Activated CD4-positive, alpha-beta T cell treated with anti-CD3 and anti-CD28 coated beads for 48 hours (primary cell): ENCODE results near the gene GCDH.
"Not testable (repeated sequence)": the region's sequence is repeated elsewhere in the genome, so short reads cannot be mapped to it uniquely, and the experiment has no call there.

ENCODE experiments used
- DNase-seq: peaks from one replicate; pipeline ENCODE4 v3.0.0-alpha.2; 2020

Gene GCDH

DNA sequence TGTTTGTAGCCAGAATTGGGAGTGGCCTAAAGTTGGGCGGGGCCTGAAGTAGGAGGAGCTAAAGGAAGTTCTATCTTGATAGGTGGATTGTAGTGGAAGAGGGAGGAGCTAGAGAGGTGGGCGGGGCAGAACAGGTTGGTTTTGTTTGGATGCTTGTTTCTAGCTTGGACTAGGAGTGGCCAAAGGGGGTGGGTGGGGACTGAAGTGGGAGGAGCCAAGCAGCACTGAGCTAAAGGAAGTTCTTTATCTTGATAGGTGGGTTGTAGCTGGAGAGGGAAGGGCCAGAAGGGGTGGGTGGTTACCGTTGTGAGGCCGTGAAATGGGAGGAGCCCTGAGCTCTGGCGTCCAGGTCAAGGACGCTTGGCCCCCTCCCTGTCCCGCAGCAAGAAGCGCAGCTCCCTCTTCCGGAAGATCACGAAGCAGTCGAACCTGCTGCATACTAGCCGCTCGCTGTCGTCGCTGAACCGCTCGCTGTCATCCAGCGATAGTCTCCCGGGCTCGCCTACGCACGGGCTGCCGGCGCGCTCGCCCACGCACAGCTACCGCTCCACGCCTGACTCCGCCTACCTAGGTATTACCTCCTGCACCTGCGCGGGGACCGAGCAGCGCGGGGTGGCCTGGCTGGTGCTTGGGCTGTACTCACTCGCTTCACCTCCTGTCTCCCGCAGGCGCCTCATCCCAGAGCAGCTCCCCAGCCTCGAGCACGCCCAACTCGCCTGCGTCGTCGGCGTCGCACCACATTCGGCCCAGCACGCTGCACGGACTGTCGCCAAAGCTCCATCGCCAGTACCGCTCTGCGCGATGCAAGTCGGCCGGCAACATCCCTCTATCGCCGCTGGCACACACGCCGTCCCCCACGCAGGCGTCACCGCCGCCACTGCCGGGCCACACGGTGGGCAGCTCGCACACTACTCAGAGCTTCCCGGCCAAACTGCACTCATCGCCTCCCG is 17.7 kb upstream of the GCDH start:
- peak; percentile 87 for DNase-seq

DNA sequence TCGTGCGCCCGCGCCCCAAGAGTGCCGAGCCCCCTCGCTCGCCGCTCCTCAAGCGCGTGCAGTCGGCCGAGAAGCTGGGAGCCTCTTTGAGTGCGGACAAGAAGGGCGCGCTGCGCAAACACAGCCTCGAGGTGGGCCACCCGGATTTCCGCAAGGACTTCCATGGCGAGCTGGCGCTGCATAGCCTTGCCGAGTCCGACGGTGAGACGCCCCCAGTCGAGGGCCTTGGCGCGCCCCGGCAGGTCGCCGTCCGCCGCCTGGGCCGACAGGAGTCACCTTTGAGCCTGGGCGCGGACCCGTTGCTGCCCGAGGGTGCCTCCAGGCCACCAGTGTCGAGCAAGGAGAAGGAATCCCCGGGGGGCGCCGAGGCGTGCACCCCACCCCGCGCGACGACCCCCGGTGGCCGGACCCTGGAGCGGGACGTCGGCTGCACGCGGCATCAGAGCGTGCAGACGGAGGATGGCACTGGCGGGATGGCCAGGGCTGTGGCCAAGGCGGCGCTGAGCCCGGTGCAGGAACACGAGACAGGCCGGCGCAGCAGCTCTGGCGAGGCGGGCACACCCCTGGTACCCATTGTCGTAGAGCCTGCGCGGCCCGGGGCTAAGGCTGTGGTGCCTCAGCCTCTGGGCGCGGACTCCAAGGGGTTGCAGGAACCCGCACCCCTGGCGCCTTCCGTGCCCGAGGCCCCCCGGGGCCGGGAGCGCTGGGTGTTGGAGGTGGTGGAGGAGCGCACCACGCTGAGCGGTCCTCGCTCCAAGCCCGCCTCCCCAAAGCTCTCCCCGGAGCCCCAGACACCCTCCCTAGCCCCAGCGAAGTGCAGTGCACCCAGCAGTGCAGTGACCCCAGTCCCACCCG is 16.8 kb upstream of the GCDH start:
- no peak for DNase-seq

DNA sequence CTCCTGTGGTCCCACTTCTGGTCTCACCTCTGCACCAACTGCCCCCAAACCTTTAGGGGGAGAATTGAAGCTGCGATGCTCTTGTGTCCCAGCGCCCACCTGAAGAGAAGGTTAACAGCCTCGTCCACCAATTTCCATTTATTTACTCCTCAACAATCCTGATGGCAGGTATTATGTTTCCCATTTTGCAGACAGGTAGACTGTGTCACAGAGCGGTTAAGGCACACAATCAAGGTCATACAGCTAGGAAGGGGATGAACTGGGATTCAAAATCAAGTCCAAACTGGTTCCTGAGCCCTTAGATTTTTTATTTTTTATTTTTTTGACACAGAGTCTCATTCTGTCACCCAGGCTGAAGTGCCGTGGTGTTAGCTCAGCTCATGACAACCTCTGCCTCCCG is 15.9 kb upstream of the GCDH start:
- DNase-seq, result no peak

DNA sequence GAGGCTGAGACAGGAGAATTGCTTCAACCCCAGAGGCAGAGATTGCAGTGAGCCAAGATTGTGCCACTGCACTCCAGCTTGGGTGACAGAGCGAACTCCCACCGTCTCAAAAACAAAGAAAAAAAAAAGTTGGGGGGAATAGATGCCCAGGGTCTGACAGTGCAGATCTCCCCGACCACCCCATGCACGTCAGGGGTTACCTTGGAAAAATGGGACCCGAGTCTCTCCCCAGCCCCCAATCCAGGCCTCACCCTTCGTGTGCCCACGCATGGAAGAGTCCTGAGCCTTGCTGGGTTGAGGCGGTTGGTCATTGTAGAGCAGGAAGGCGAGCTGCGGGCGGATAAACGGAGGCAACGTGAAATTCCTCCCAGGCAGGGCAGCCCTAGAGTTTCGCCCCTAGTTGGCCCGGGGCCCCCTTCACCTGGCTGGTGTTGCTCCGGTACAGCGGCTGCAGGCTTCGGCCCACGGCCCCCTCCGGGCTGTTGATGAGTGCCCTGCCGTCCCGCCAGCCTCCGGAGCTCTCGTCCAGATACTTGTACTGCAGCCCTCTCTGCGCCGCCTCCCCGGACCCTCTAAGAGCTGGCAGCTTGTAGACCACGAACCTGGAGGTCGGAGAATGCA is 10.3 kb upstream of the GCDH start:
- DNase-seq, result peak; percentile 21

DNA sequence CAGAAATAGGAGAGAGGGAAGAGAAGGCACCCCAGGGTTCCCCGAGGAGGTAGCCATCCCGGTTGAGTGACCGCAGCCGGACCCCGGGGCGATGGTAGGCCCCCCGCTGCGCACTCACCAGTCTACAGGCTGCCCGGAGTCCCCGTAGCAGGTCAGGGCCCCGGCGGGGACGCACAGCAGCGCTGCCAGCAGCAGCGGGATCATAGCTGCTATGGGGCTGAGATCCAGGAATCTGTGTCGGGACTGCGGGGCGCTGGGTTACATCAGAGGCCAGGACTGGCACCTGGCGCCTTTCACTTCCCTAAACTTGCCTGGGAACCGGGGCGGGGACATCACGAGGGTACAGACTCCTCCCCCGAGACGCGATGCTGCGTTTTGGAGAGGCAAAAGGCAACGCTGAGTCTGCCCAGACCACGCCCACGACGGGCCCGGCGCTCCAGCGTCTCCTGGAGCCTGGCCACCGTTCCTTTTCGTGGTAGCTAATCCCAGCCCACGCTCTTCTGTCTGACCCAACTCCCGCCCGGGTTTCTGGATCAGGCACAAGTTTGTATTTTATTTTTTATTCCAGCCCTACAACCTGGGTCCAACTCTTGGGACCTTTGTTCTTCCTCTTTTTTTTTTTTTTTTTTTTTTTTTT is 9.7 kb upstream of the GCDH start, which contains the start of gene DNASE2:
TSS of gene DNASE2 (minus strand) at position 278 of the 637 bp plus-strand sequence. CDS start at position 204, 74 bp downstream.
- DNase-seq, result peak; percentile 95

DNA sequence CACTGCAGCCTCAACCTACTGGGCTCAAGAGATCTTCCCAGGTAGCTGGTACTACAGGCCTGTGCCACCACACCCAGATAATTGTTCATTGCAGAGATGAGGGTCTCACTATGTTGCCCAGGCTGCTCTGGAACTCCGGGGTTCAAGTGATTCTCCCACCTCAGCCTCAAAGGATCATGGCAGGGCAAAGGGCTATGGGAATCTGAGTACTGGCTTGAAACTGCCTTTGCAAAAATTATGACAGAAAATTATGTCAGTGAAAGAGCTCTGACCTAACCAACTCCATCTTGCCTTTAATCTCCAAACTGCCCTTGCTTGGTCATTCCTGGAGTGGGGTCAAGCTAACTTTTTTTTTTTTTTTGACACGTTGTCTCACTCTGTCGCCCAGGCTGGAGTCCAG is 8.4 kb upstream of the GCDH start:
- DNase-seq, result no peak

DNA sequence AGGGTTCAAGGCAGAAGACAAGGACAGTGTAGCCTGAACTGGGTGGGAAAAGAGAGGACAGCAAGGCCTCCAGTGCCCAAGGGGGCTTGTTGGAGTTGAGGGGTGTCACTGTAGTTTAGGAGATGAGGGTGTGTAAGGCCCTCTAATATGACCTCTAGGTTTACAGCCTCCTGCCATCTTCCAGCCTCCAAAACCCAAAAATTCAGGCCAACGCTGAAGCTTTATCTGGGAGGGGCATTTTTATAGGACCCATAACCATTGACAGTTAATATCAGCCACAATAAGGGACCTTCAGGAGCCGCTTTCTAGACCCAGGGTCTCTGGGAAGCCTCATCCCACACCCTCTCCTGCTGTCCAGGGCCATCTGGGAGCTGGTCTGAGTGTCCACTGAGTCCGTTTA is 6.8 kb upstream of the GCDH start:
- no peak for DNase-seq

DNA sequence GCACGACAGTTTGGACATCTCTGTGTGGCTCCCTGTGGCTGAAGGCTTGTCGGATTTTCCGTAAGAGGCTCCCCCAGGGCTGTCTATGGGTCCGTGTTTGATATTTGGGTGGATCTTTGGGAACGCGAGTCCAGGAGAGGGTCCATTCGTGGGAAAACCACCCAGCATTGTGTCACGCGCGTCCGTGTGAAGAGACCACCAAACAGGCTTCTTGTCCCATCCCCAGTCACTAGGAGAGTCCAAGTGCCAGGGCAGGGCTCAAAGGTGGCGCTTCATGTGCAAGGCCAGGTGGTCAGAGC is 6.4 kb upstream of the GCDH start:
- no peak for DNase-seq

DNA sequence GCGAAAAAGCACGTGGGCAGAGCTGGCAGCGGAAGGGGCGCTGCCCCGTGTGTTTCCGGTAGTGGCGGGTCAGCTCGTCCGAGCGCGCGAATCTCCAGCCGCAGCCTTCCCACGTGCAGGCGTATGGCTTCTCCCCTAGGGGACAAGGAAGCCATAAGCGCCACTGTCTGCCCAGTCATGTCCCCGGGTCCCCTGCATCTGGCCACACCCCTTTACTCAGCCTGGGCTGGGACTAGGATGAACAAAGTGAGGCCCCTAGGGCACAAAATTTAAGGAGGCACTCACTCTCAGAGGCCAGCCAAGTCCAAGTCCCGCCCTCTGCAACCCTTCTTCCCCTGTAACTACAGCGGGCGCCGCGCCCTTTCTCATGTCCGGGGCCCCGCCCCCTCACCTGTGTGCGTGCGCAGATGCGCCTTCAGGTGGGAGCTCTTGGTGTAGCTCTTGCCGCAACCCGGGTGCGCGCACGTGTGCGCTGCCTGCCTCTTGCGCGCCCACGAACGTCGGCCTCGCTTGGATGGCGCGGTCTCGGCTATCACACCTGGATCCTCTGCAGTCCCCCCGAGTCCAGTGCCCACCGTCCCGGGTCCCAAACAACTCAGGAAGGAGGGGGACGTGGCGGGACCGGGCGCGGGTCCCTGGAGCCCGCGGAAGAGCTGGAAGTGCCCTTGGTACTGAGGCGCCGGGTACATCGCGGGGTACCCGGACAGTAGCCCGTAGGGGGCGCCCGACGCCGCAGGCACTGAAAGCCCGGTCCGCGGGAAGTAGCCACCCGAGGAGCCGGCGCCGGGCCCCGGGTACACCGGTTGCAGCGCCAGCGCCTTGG is 5.8 kb upstream of the GCDH start:
- peak; percentile 97 for DNase-seq

DNA sequence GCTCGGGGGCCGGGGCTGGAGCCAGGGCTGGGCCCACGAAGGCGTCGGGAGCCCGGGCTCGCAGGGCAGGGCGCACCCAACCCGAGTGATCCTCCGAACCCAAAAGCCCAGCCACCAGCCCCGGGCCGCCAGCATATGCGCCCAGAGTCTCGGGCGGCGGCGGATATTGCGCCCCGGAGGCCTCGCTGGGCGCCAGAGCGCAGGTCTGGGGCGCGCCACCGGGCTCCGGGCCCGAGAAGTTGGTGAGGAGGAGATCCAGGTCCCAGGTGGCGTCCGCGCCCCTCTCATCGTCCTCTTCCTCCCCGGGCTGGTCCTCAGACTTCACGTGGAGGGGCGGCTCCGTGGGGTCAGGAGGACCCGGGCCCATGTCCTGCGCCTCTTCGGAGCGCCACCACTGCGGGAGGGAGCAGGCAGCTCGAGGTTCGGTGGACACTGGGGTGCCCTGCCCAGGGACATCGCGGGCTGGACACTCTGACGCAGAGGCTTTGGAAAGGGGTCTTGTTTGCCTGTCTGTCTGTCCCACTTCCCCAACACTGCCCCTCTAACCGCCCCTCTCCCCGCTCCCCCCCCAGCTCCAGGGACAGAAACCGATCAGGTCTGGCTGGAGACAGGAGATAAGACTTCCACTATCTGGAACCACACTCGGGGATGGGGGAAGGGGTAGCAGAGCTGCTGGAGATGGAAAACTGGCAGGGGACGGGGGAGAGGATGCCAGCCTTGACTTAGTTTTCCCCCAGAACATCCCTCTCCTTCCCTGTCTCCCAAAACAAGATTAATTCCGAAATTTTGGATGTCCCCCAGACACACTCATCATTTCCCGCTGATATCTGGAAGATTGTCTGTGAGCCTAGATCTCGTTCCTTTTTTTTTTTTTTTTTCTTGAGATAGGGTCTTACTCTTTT is 5.0 kb upstream of the GCDH start:
- no peak for DNase-seq

DNA sequence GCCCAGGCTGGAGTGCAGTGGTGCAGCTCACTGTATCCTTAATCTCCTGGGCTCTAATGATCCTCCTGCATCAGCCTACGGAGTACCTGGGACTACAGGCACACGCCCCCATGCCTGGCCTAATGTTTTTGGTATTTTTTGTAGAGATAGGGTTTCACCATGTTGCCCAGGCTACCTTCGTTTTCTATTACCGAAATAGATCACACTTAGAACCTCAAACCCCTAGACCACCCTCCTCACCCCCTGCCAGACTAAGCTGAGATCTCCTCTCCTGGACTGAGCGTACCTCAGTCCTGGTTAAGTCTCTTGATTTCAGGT is 4.3 kb upstream of the GCDH start:
- DNase-seq, result no peak

DNA sequence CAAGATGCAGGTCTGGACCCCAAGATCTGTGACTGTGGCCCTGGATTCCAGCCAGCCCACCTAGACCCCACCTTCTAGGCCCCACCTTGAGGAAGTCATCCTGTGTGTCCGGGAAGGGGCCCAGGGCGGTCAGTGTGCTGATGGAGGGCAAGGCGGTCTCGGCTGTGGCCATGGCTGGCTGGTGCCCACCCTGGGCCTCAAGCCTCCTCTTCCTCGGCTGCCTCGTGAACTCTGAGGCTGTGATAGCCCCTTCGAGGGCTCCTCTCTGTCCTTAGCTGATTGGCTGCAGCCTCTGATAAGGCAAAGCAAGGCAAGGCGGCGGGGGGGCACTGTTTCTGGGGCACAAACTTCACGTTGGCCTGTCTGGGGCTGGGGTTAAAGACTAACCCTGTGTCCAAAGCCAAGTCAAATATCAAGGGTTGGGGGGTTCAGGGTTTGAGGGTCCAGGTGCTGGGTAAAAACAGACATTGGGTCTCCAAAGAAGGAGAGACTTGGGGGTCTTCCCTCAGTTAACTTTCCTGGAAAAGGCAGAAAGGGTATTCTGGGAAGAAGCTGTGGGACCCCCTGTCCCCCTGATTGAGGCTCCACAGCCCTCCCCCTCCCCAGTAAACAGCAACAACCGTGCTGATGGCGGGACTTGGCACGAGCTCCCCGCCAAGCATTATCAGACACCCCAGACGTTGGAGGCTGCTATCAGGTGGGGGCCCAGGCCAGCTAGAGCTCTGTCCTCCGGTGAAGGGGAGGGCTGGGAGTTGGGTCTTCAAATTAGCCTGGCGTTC is 3.8 kb upstream of the GCDH start, which contains the start of gene KLF1:
TSS of gene KLF1 (minus strand) at position 233 of the 779 bp plus-strand sequence. CDS start at position 172, 61 bp downstream.
- DNase-seq, result no peak

DNA sequence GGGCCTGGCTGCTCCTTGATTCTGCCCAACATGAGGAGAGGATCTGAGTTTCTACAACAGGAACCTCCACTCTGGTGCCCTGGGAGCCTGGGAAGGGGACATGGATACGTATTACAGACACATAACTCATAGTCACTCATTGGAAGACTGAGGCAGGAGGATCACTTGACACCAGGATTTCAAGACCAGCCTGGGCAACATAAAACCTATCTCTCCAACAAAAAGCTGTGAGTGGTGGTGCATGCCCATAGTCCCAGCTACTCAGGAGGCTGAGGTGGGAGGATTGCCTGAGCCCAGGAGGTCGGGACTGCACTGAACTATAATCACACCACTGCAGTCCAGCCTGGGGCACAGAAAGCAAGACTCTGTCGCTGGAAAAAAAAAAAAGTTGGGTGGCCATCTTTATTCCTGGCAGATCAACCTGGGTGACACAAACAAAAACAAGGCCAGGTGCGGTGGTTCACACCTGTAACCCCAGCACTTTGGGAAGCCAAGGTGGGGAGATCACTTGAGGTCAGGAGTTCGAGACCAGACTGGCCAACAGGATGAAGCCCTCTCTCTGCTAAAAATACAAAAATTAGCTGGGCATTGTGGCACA is 2.9 kb upstream of the GCDH start:
- DNase-seq, result no peak

DNA sequence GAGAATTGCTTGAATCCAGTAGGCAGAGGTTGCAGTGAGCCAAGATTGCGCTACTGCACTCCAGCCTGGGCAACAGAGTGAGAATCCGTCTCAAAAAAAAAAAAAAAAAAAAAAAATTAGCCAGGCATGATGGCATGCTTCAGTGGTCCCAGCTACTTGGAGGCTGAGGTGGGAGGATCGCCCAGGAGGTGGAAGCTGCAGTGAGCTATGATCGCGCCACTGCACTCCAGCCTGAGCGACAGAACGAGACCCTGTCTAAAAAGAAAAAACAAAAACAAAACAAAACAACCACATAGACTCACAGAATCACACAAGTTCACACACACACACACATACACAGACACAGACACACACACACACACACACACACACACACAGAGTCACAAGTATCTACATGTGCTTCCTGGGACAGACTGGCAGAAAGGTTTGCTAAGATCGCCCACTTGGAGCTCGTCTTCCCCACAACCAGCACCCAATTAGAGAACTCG is 617 bp upstream of the GCDH start:
- DNase-seq, result not testable (repeated sequence)

DNA sequence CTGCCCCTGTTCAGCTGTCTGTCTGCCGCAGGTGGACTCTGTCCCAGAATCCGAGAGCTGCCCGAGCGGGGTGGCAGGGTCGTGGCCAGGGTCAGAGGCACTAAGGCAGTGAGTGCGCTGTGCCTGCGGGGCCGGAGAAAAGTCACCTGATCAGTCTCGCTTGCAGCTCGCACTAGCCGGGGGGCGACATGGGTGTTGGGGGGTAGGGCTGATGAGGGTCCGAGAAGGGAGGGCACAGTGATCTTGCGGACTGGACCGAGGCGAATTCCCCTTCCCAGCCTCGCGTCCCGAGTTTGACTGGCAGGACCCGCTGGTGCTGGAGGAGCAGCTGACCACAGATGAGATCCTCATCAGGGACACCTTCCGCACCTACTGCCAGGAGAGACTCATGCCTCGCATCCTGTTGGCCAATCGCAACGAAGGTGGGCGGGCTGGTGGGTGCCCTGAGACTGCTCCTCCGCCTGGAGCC is 627 bp downstream of the GCDH start:
- peak; percentile 32 for DNase-seq

DNA sequence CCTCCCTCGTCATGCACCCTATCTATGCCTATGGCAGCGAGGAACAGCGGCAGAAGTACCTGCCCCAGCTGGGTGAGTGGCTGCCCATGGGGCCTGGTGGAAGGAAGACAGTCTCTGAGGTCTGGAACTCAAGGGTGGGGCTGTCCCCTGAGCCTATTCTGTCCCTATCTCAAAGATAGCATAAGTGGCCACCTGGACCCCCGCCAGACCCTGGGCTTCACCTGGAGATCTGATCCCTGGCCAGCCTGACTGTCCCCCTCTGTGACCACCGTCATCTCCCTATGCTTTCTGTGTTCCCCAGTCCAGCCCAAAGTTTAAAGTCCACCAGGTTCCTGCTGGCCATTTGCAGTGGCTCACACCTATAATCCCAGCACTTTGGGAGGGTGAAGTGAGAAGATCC is 2.6 kb downstream of the GCDH start:
- DNase-seq, result no peak

DNA sequence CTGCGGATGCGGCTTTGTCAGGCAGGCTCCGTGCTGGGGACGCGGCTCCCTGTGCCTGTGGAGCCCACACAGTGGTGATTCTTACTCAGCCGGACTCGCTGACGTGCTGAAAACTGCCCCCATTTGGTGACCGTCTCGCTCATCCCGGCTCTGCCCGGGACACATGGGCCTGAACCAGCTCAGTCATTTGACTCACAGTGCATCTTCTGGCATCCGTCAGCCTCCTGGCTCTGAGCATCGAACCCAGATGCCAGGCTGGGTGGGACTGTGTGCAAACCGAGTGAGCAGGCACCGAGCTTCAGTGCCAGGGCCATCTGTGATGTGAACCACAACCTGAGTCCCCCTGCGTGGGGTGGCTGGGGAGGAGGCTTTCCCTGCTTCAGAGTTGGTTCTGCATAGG is 5.5 kb downstream of the GCDH start:
- DNase-seq, result no peak

DNA sequence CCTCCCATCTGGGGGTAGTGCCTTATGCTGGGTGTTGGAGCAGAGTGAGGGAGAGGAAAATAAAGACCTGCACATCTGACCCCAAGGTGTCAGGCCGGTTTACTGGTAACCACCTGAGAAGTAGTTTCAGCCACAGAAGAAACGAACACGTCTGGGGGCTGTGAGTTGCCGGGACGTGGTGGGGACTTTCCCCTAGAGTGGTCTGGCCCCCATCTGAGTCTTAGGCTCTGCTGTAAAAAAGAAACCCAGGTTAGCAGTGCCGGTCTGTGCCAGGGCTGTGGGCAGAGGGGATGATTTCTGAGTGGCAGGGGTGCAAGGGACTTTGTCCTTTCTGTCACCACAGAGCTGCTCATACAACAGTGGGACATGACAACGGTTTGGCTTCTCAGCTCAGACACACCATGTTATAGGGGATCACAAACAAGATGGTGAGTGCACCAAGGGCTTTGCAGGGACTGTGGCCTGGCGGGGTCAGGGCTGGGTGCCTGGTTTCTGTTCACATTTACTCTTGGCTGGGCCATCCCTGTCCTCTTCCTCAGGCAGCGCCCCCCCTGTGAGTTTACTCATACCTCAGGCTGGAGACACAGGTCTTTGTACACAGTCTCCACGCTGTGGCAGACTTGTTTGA is 9.0 kb downstream of the GCDH start:
- no peak for DNase-seq

DNA sequence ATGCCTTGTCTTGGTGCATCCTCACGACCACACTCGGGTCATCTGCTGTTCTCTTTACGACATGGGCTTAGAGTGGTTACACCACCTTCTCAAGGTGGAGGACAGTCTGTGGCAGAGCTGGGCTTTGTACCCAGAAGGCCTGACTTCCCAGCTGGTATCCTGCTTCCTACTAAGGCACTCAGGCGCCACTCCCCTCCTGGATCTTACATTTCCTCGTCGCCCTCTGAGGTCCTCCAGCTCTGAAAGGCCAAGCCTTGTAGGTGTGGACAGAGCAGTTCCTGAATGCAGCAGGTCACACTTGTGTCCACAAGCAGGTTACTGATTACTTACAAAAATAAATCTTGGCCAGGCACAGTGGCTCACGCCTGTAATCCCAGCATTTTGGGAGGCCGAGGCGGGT is 16.2 kb downstream of the GCDH start:
- no peak for DNase-seq
